ENCODE results near the gene MRPL55. TPM values are rescaled to one million over a fixed set of nuclear protein-coding genes. Genes with fewer than 3 reads are reported as not detected.

The MRPL55 gene
- total and polyA plus RNA-seq, 2 experiments from 2014 or later = 57.5 to 95.1 TPM

DNA sequence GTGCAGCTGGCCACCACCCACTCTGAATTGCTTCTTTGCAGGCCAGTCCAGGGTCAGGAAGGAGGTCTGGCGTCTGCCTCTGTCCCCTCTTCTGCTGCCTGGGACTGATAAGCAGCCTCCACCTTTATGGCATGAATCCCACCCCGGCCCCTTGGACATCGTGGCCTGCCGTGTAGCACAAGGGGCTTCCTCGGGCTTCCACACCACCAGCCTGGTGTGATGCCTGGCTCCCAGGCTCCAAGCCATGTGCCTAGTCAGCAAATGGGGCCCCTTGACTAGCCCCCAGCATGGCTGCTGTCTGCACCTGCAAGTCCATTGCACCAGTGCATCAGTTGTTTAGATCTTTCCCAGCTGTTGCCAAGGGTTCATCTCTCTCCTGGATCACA lies 36.4 kb downstream of the MRPL55 start:
- WGBS, 2 experiments (ENCODE audit: low coverage in 1 of 2, low lambda C conversion rate in 2 of 2, missing lambda C conversion rate in 2 of 2) = 36 to 53% methylated on average over 5 of the region's 5 CpGs
- no peak overlapping the region for H3K9ac ChIP-seq
- no peak overlapping the region for H3K4me3 ChIP-seq
- TF ChIP-seq EZH2 (IDR thresholded peaks at IDR 0.05; ENCODE audit: insufficient read depth, poor library complexity, severe bottlenecking) (no peak), EZH2phosphoT487 (IDR thresholded peaks at IDR 0.05; ENCODE audit: insufficient read depth, low read depth) (no peak)
- no peaks in the 10 kb centered on the region for H3K36me3 ChIP-seq (ENCODE audit: low read depth)
- H3F3A ChIP-seq (ENCODE audit: insufficient read depth) = no peaks in the 10 kb centered on the region
- H3K79me2 ChIP-seq (ENCODE audit: insufficient read depth) = no peaks in the 10 kb centered on the region
- H4K20me1 ChIP-seq (ENCODE audit: insufficient read depth) = no peaks in the 10 kb centered on the region
- H3K27me3 ChIP-seq (replicated peaks; ENCODE audit: insufficient read depth) = no peaks in the 10 kb centered on the region
- H3K27ac ChIP-seq = no peak overlapping the region
- H3K4me2 ChIP-seq (ENCODE audit: unreplicated experiment) = no peak overlapping the region
- no peaks in the 10 kb centered on the region for H3K9me2 ChIP-seq (ENCODE audit: insufficient read depth)
- H3K9me3 ChIP-seq (ENCODE audit: low read depth) = no peaks in the 10 kb centered on the region
- in situ Hi-C loops (cut with MboI) = loop anchor here (10.0 kb wide), 1 partner anchor 58 kb away; no protein-coding TSS in a partner anchor
- H2AFZ ChIP-seq = no peak overlapping the region
- no peaks in the 10 kb centered on the region for H3K4me1 ChIP-seq (ENCODE audit: insufficient read depth)
- DNase-seq = no peak

DNA sequence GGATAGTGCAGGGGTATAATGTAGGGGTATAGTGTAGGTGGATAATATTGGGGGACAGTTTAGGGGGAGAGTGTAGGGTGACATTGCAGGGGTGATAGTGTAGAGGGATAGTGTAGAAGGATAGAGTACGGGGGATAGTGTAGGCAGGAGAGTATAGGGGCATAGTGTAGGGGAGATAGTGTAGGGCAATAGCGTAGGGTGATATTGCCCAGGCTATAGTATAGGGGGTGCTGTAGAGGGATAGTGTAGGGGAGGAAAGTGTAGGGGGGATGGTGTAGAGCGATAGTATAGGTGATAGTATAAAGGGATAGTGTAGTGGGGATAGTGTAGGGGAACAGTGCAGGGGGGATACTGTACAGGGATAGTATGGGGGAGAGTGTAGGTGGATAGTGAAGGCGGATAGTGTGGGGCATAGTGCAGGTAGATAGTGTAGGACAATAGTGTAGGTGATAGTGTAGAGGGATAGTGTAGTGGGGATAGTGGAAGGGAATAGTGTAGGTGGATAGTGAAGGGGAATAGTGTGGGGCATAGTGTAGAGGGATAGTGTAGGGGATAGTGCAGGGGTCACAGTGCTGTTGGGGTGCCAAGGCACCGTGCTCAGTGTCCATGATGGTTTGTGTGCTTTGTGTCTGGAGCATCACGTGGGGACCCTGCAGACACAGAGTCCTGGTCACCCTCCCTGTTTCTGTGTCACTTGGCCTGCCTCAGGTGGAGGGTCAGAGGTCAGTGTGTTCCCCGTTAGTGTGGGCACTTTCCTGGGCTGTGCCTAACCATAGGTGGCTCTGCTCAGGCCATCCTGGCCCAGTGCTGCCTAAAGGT lies 37.1 kb downstream of the MRPL55 start:
- DNase-seq = no peak
- H3K9me3 ChIP-seq (ENCODE audit: low read depth) = no peaks in the 10 kb centered on the region
- no peak overlapping the region for H3K9ac ChIP-seq
- H3K9me2 ChIP-seq (ENCODE audit: insufficient read depth) = no peaks in the 10 kb centered on the region
- H2AFZ ChIP-seq = no peak overlapping the region
- no peaks in the 10 kb centered on the region for H4K20me1 ChIP-seq (ENCODE audit: insufficient read depth)
- H3K27me3 ChIP-seq (replicated peaks; ENCODE audit: insufficient read depth) = no peaks in the 10 kb centered on the region; the same call in 1 of the 2 replicates
- no peaks in the 10 kb centered on the region for H3K4me1 ChIP-seq (ENCODE audit: insufficient read depth)
- no peak overlapping the region for H3K4me2 ChIP-seq (ENCODE audit: unreplicated experiment)
- no peak overlapping the region for H3K27ac ChIP-seq
- in situ Hi-C loops (cut with MboI) = loop anchor here (10.0 kb wide), 1 partner anchor 57 kb away; no protein-coding TSS in a partner anchor
- WGBS, 2 experiments (ENCODE audit: low coverage in 1 of 2, low lambda C conversion rate in 2 of 2, missing lambda C conversion rate in 2 of 2) = 23 to 25% methylated on average over 7 of the region's 7 CpGs
- no peaks in the 10 kb centered on the region for H3F3A ChIP-seq (ENCODE audit: insufficient read depth)
- H3K36me3 ChIP-seq (ENCODE audit: low read depth) = no peaks in the 10 kb centered on the region
- no peak overlapping the region for H3K4me3 ChIP-seq
- TF ChIP-seq EZH2phosphoT487 (IDR thresholded peaks at IDR 0.05; ENCODE audit: insufficient read depth, low read depth) (no peak), EZH2 (IDR thresholded peaks at IDR 0.05; ENCODE audit: insufficient read depth, poor library complexity, severe bottlenecking) (no peak)
- no peaks in the 10 kb centered on the region for H3K79me2 ChIP-seq (ENCODE audit: insufficient read depth)

DNA sequence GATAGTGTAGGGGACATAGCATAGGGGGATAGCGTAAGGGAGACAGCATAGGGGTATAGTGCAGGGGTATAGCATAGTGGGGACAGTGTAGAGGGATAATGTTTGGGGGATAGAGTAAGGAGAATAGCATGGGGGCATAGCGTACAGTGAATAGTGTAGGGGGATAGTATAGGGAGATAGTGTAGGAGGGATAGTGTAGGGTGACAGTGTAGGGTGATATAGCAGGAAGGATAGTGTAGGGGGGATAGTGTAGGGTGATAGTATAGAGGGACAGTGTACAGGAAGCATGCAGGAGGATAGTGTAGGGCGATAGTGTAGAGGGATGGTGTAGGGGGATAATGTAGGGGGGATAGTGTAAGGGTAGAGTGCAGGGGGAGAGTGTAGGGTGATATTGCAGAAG lies 38.2 kb downstream of the MRPL55 start:
- H3K27me3 ChIP-seq (replicated peaks; ENCODE audit: insufficient read depth) = no peaks in the 10 kb centered on the region; the same call in 1 of the 2 replicates

DNA sequence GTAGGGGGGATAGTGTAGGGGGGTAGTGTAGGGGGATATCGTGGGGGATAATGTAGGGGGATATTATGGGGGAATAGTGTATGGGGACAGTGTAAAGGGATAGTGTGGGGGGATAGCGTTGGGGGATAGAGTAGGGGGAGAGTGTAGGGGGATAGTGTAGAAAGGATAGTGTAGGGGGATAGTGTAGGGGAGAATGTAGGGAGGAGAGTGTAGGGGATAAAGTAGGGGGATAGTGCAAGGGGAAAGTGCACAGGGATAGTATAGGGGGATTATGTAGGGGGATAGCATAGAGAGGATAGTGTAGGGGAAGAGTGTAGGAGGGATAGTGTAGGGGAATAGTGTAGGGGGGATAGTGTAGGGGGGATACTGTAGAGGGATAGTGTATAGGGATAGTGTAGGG lies 38.9 kb downstream of the MRPL55 start:
- TF ChIP-seq EZH2 (IDR thresholded peaks at IDR 0.05; ENCODE audit: insufficient read depth, poor library complexity, severe bottlenecking) = no peak
- no peak for TF ChIP-seq EZH2phosphoT487 (IDR thresholded peaks at IDR 0.05; ENCODE audit: insufficient read depth, low read depth)
- Histone ChIP-seq H3K9me3 (ENCODE audit: low read depth) (no peaks in the 10 kb centered on the region), H3K4me1 (ENCODE audit: insufficient read depth) (no peaks in the 10 kb centered on the region), H3K9ac (no peak overlapping the region), H3K4me3 (no peak overlapping the region), H3F3A (ENCODE audit: insufficient read depth) (no peaks in the 10 kb centered on the region), H3K79me2 (ENCODE audit: insufficient read depth) (no peaks in the 10 kb centered on the region), H4K20me1 (ENCODE audit: insufficient read depth) (no peaks in the 10 kb centered on the region), H3K27ac (no peak overlapping the region), H3K27me3 (replicated peaks; ENCODE audit: insufficient read depth) (no peaks in the 10 kb centered on the region; the same call in 1 of the 2 replicates), H3K4me2 (ENCODE audit: unreplicated experiment) (no peak overlapping the region), H3K36me3 (ENCODE audit: low read depth) (no peaks in the 10 kb centered on the region), H3K9me2 (ENCODE audit: insufficient read depth) (no peaks in the 10 kb centered on the region), H2AFZ (no peak overlapping the region)
- in situ Hi-C loops (cut with MboI) = loop anchor here (10.0 kb wide), 1 partner anchor 55 kb away; no protein-coding TSS in a partner anchor
- no peak for DNase-seq
- whole genome bisulfite sequencing, 2 experiments (ENCODE audit: low coverage in 1 of 2, low lambda C conversion rate in 2 of 2, missing lambda C conversion rate in 2 of 2) = 25% methylated on average over 2 of the region's 2 CpGs; no CpG with 5 or more reads in 1 of the 2 experiments

More for the DNA sequence above, 38.2 kb downstream of the MRPL55 start:
- no peaks in the 10 kb centered on the region for H3K9me2 ChIP-seq (ENCODE audit: insufficient read depth)
- no peak for TF ChIP-seq EZH2 (IDR thresholded peaks at IDR 0.05; ENCODE audit: insufficient read depth, poor library complexity, severe bottlenecking)
- no peak for TF ChIP-seq EZH2phosphoT487 (IDR thresholded peaks at IDR 0.05; ENCODE audit: insufficient read depth, low read depth)
- no peaks in the 10 kb centered on the region for H3K36me3 ChIP-seq (ENCODE audit: low read depth)
- H3K79me2 ChIP-seq (ENCODE audit: insufficient read depth) = no peaks in the 10 kb centered on the region
- no peak overlapping the region for H3K4me2 ChIP-seq (ENCODE audit: unreplicated experiment)
- H4K20me1 ChIP-seq (ENCODE audit: insufficient read depth) = no peaks in the 10 kb centered on the region
- in situ Hi-C loops (cut with MboI) = loop anchor here (10.0 kb wide), 1 partner anchor 56 kb away; no protein-coding TSS in a partner anchor
- 68 to 82% methylated on average over 3 of the region's 3 CpGs for WGBS, 2 experiments (ENCODE audit: low coverage in 1 of 2, low lambda C conversion rate in 2 of 2, missing lambda C conversion rate in 2 of 2)
- no peak overlapping the region for H3K9ac ChIP-seq
- H3F3A ChIP-seq (ENCODE audit: insufficient read depth) = no peaks in the 10 kb centered on the region
- no peak overlapping the region for H2AFZ ChIP-seq
- H3K4me3 ChIP-seq = no peak overlapping the region
- H3K4me1 ChIP-seq (ENCODE audit: insufficient read depth) = no peaks in the 10 kb centered on the region
- DNase-seq = no peak
- H3K9me3 ChIP-seq (ENCODE audit: low read depth) = no peaks in the 10 kb centered on the region
- no peak overlapping the region for H3K27ac ChIP-seq
